T47D (cell line): ENCODE results near the gene SLC22A3.
"Not testable (repeated sequence)": the region's sequence is repeated elsewhere in the genome, so short reads cannot be mapped to it uniquely, and the experiment has no call there.

Experiments
- DNase-seq, 2 experiments: peaks; one replicate each; pipeline versions ENCODE4 v3.0.0 to v3.0.0-alpha.2; 2011 to 2012; ENCODE audit warnings: low read depth in 1 of 2, low spot score in 1 of 2
- JUND ChIP-seq: IDR thresholded peaks from 2 replicates; pipeline ENCODE4 v1.6.1; 2012; ENCODE audit warnings: low read depth
- in situ Hi-C: cut with HindIII; loops from 2 replicates; pipeline ENCODE4 v1.10.0; 2016; ENCODE audit warnings: low sequenced_read_pairs, low pct_unique_long_range_greater_than_20kb

SLC22A3 gene

DNA sequence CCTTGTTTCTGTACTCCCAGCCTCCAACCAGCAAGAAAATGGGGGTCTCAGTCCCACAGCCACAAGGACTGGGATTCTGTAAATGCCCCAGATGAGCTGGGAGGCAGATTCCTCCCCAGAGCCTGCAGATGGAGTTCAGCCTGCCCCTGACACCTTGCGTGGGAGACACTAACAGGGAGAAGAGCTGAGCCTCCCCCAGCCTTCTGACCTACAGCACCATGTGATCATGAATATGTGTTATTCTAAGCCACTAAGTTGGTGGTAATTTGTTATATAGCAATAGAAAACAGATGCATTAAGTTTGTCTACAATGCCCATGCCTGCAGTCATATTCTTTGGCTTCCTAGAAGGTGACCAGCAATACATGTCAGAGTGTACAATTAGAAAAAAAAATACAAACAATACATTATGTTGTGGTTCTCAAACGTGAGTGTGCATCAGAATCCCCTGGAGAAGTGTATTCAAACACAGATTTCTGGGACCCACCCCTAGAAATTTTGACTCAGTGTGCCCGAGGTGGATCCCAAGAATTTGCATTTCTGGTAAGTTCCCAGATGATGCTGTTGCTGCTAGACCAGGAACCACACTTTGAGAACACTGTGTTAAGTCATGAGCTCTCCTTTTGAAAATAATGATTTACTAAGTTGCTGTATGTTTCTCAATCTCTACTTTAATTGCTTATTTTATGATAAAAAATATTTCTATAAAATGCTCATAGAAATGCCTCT lies 39.9 kb downstream of the SLC22A3 start:
- DNase-seq: no peak
- TF ChIP-seq JUND: no peak
- in situ Hi-C loops: no loop called here

DNA sequence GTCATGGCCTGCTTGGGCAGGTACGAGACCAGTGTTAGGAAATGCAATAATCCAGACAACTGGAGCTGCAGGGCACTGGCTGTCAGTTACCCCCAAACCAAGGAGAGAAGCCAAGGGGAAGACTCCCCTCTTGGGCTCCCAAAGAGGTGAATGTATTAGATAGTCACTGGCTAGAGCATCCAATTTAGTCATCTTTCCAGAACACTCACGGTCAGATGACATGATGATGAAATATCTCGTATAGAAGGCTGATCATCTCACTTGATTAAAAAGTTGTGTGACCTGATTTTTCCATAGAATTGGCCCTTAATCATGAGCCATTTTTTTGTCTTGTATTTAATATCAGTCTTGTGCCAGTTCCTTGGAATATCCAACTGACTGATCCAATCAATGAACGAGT lies 40.7 kb downstream of the SLC22A3 start:
- TF ChIP-seq JUND: no peak
- no peak for DNase-seq
- in situ Hi-C loops: no loop called here

DNA sequence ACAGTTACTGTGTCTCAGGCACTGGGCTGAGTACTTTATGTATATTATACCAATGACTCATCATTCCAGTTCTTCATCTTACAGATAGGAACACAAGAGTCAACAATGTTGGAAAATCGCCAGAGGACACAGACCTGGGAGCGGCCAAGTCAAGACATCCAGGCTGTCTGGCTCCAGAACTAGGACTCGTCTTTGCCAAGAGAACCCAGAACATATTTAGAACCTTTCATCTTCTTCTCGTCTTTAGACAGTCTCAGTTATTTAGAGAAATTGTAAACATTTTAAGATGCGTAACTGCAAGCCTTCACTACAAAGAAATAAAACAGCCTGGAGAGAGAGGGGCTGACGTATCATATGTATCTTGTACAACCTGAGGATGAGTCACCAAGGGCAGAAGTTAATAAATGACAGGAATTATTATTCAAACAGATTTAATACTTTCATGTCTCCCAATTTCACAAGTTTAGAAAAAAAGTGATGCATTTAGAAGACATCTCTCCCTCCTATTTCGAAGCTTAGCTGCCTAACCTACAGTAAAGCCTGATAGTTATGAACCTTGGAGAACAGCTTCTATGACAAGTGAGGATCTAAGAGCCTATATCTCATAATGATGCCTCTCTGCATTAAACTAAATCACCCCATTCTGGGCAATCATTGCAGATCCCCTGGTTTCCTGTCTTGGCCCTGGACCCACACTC lies 43.4 kb downstream of the SLC22A3 start:
- in situ Hi-C loops: no loop called here
- DNase-seq: no peak
- no peak for TF ChIP-seq JUND

DNA sequence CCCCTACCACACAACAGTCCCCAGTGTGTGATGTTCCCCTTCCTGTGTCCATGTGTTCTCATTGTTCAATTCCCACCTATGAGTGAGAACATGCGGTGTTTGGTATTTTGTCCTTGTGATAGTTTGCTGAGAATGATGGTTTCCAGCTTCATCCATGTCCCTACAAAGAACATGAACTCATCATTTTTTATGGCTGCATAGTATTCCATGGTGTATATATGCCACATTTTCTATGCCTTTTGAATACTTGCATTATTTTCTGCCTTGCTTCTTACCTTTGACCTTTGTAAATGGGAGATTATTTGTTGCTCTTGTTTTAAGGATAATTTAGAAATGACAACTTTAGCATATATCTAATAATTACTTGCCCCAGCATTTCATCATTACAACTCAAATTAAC lies 45.3 kb downstream of the SLC22A3 start:
- in situ Hi-C loops: not testable (repeated sequence)

DNA sequence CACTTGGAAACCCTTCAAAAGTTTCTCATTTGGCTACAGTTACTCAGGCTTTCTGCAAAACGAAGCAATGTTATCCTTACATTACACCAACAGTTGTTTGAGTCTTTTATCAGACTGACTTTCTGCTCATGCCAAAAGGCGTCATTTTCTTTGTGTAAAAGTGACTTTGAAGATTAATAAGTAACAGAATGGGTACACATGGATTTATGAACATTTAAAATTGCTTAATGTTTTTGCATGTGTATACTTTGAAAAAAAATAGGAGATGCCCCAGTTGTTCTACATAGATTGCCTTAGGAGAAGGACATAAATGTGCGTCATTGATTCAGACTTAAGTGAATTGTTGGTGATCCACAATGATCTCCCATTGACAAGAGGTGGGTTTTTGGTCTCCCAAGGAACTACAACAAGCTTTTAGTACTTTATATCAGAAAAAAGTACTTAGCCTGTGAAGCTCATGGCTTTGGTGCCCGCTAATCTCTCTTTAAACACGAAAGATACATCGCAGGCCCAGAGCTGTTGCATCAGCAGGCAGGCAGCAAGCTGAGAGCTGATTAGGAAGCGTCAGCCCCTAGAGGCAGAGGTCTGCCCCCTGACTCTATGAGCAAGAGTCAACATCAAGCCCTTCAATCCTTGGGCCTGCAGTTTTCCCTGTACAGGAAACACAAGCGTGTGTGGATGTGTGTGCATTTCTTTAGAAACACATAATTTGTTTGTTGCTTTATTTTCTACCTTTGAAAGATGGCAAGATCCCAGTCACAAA lies 45.9 kb downstream of the SLC22A3 start:
- no peak for TF ChIP-seq JUND
- in situ Hi-C loops: no loop called here
- DNase-seq: no peak

More for the DNA sequence above, 45.3 kb downstream of the SLC22A3 start:
- DNase-seq: not testable (repeated sequence)

DNA sequence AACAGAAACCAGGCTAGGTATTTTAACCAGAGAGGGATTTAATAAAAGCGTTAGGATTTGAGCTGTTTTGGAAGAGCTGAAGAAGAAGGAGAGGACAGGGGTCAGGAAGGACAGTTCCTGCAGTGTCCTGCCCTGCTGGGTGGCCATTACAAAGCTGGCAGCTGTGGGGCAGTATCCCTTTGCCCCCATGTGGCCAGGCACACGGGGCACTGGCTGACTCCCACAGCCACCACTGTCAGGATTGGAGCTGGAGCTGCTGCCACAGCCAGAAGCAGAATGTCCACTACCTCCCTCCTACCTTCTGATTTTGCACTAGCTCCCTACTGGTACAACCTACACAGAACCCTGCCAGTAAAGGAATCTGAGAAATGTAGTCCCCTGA lies 46.5 kb downstream of the SLC22A3 start:
- no peak for DNase-seq
- in situ Hi-C loops: no loop called here
- no peak for TF ChIP-seq JUND

DNA sequence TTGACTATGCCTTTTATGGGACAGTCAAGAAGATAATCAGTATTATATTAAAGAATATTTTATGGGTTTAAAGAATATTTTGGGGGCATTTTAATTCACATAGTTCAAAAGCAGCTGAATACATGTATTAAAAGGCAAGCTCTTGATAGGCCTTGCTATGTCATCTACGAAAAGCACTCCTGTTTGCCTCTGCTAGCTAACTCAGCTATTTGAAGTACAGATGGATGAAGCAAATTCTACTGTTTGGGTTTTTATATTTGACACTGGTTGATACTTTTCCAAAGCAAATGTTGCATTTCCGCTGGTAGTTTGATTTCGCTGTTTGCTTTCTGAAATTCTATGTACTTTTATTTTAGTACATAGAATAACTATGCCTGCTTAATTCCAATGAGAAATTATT lies 47.0 kb downstream of the SLC22A3 start:
- no peak for DNase-seq
- in situ Hi-C loops: no loop called here
- TF ChIP-seq JUND: no peak

DNA sequence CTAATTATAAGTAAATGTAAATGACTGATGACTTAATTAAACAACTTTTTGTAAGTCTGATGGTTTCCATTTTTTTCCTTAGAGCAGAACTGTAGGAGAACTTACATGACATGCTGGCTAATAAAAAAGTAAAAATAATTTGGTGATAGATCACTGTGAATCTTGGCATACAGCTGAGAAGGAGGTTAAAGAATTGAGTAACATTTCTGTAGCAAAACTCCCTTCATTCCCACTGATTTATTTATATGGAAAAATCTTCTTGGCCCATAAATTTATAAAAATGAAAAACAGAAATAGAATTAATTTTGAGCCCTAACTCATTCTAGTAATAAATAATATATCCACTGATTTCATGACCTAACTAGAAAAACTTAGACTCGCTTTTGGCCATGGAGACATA lies 48.1 kb downstream of the SLC22A3 start:
- DNase-seq: no peak
- TF ChIP-seq JUND: no peak
- in situ Hi-C loops: no loop called here

DNA sequence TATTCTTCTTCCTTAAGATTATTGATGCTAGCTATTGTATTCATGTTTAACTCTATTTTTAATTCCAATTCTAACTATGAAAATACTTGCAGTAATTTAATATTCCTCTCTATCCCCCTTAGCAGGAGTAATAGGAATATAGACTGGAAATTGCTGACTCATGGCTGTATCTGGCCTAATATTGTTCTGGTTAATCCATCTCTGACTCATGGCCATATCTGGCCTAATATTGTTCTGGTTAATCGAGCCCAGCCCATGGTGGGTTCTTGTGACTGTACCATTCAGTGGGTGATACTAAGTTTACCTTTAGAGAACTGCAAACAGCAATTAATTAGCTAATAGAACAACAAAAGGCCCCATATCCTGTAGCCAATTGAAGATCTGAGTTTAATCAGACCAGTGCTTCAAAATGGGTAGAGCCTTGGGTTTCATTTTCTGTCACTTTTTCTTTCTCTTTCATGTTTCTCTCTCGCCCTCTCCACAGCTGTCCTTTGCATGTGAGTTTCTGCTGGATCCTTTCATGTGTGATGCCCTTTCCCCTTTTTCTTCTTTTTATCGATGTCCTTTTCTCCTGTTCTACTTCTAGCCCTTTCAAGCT lies 50.6 kb downstream of the SLC22A3 start:
- in situ Hi-C loops: no loop called here
- TF ChIP-seq JUND: no peak
- no peak for DNase-seq

DNA sequence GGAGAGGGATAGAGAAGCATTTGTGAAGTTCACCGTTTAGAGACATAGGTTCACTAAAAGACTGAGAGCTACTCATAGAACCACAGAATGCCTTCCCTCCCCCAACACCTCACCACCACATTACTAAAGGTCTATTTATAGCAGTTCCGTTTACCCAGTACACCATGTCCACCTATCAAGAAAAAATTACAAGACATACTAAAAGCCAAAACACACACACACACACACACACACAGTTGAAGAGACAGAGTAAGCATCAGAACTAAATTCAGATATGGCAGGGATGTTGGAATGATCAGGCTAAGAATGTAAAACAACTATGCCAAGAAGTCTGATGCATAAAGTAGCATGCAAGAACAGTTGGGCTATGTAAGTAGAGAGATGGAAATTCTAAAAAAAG lies 52.3 kb downstream of the SLC22A3 start:
- no peak for DNase-seq
- no peak for TF ChIP-seq JUND
- in situ Hi-C loops: no loop called here

DNA sequence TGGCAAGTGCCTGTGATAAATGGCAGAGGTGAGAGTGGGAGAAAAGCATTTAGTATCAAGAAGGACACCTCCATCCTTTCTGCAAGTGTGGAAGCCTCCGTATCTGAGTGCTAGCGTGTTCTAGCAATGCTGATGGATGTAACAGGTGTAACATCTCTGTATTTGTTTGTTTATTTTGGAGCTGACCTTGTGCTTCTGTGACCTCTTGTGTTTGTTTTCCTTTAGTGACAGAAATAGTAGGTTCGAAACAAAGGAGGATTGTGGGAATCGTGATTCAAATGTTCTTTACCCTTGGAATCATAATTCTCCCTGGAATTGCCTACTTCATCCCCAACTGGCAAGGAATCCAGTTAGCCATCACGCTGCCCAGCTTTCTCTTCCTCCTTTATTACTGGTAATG lies 60.4 kb downstream of the SLC22A3 start:
- in situ Hi-C loops: no loop called here
- no peak for DNase-seq

DNA sequence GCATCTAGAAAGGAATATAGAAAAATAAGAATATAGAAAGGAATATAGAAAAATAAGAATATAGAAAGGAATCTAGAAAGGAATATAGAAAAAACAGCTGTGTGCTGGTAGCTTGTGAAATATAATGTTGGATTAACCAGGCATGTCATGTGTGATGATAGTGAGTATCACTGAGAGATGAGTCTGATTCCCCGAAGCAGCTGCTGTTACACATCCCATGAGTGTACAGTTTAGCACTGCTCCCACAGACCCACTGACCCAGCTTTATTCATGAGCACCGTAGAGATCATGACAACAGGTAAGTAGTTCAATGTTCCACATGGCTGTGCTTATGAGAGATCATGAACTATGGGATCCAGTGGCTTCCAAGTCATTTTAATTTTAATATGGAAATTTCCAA lies 64.8 kb downstream of the SLC22A3 start:
- in situ Hi-C loops: no loop called here
- no peak for DNase-seq
- TF ChIP-seq JUND: no peak

More for the DNA sequence above, 60.4 kb downstream of the SLC22A3 start:
- no peak for TF ChIP-seq JUND

DNA sequence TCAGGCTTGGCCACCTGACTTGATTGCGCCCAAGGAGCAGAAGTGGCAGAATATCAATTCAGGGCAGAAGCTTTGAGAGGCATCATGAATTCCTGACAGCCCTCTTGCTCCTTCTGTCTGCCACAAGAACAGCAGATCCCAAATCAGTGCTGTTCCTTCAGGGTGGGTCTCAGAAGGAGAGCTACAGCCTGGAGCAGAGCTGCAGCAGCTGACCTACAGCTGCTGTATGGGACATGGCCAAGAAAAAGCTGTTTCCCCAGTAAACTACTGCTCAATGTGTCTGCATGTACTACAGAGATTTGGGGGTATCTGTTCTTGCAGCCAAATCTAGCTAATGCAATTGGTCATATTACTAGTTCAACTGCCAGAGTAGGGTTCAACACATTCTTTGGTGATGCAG lies 69.0 kb downstream of the SLC22A3 start:
- TF ChIP-seq JUND: no peak
- in situ Hi-C loops: no loop called here
- DNase-seq: no peak
